Smooth muscle cell (in vitro differentiated cells): ENCODE measurements around the gene CPLX3. TPM values are rescaled to one million over a fixed set of nuclear protein-coding genes. Genes with fewer than 3 reads are reported as not detected.

Experiments
- DNase-seq: peaks from one replicate; lab custom pipeline; 2025; ENCODE audit not compliant: unreplicated experiment; lab: John Stamatoyannopoulos, UW
- H2AFZ ChIP-seq: fragments of 200-600 bp; sonication (generic); 2 replicates; pipeline ENCODE4 v1.6.0; 2016; ENCODE audit warnings: antibody characterized with exemption, low read depth, mild to moderate bottlenecking
- H3F3A ChIP-seq: fragments of 200-600 bp; sonication (generic); 2 replicates; pipeline ENCODE4 v1.6.0; 2017; ENCODE audit warnings: antibody characterized with exemption, low read depth
- H3K27ac ChIP-seq: fragments of 200-600 bp; sonication (generic); 2 replicates; pipeline ENCODE4 v1.5.1; 2016; ENCODE audit warnings: low read depth, mild to moderate bottlenecking
- H3K27me3 ChIP-seq: fragments of 200-600 bp; sonication (generic); 2 replicates; pipeline ENCODE4 v1.6.1; 2016; ENCODE audit warnings: low read depth, mild to moderate bottlenecking
- H3K36me3 ChIP-seq: fragments of 200-600 bp; sonication (generic); 2 replicates; pipeline ENCODE4 v1.5.1; 2016; ENCODE audit warnings: low read depth
- H3K4me1 ChIP-seq: fragments of 200-600 bp; sonication (generic); 2 replicates; pipeline ENCODE4 v1.5.1; 2016; ENCODE audit warnings: low read depth
- H3K4me2 ChIP-seq: fragments of 200-600 bp; sonication (generic); 2 replicates; pipeline ENCODE4 v1.6.0; 2016; ENCODE audit warnings: mild to moderate bottlenecking
- H3K4me3 ChIP-seq: fragments of 200-600 bp; sonication (generic); 2 replicates; pipeline ENCODE4 v1.5.1; 2016; ENCODE audit warnings: mild to moderate bottlenecking
- H3K79me2 ChIP-seq: fragments of 200-600 bp; sonication (generic); 2 replicates; pipeline ENCODE4 v1.6.0; 2016; ENCODE audit warnings: low read depth, mild to moderate bottlenecking
- H3K9ac ChIP-seq: fragments of 200-600 bp; sonication (generic); 2 replicates; pipeline ENCODE4 v1.6.0; 2016; ENCODE audit warnings: low read depth
- H3K9me3 ChIP-seq: fragments of 200-600 bp; sonication (generic); replicated peaks from 2 replicates; pipeline ENCODE4 v1.5.1; 2016; ENCODE audit warnings: low read depth
- H4K20me1 ChIP-seq: fragments of 200-600 bp; sonication (generic); 2 replicates; pipeline ENCODE4 v1.6.0; 2016; ENCODE audit warnings: low read depth
- CTCF ChIP-seq: fragments of 200-600 bp; sonication (generic); IDR thresholded peaks from 2 replicates; pipeline ENCODE4 v1.5.1; 2017; ENCODE audit warnings: borderline replicate concordance, mild to moderate bottlenecking, antibody characterized with exemption; ENCODE audit not compliant: insufficient read depth, poor library complexity, severe bottlenecking
- WGBS: methylation state at CpG from one replicate; pipeline ENCODE4 v1.1.7; 2016; ENCODE audit warnings: low lambda C conversion rate; 5-methylcytosine and 5-hydroxymethylcytosine counted together
- polyA plus RNA-seq: library from polyadenylated mRNA; unstranded; fragments of >200 nt; fragmentation: Nextera tagmentation; extraction: Ambion mirVana; gene quantifications from 2 replicates; pipeline ENCODE4 v1.2.1, GENCODE V29; 2016
- total RNA-seq: library from RNA; depleted of rRNA; stranded (reverse); fragments of >200 nt; gene quantifications from 2 replicates; pipeline ENCODE4 v1.2.3, GENCODE V29; 2014

The CPLX3 gene
- total and polyA plus RNA-seq, 2 experiments from 2014 or later = 0.22 TPM; not detected in 1

DNA sequence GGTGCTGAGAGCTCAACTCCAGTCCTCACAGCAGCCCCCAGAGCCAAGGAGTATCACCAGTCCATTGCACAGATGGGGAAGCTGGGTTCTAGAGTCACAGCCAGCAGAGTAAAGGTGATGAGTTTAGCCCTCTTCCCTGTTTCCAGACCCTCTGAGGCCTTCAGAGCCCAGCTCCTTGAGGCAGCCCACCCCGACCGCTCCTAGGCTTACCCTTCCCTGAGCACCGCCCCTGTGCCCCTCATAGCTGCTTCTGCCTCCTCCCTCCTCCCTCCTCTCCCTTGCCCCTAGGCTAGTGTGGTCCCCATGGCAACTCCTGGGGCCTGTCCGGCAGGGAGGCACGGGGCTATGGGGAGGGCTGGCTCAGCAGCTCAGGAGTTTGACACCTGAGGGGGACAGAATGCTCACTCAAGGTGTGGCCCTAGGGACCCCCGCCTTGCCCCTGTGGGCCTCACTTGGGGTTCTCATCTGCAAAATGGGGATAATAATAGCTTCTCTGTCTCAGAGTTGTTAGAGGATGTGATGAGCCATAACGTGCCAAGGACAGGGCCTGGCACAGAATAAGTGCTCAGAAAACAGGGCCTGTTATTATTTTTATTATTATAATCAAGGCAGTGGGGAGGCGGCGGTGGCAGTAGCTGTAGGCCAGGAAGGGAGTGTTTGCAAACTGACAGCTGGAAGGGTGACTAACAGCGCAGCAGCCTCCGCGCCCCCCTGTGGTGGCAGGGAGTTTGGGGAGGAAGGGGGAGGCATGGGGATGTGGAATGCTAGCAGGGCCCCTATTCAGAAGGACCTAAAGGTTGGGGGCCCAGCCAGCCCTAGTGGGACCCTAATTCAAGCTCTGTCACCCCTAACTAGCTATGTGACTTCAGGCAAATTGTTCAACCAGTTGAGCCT is 33.0 kb upstream of the CPLX3 start:
- Histone ChIP-seq H3K36me3 (no peaks in the 10 kb centered on the region), H2AFZ (no peak overlapping the region), H3K4me2 (no peak overlapping the region), H3K9ac (no peak overlapping the region), H4K20me1 (peaks cover 98% of the 10 kb centered on the region), H3K27ac (no peak overlapping the region), H3K79me2 (peaks cover 66% of the 10 kb centered on the region), H3F3A (peaks cover 12% of the 10 kb centered on the region), H3K4me3 (no peak overlapping the region), H3K9me3 (no peaks in the 10 kb centered on the region), H3K4me1 (peaks cover 8% of the 10 kb centered on the region), H3K27me3 (no peaks in the 10 kb centered on the region)
- no peak for TF ChIP-seq CTCF
- WGBS = 76% methylated on average over 12 of the region's 12 CpGs
- no peak for DNase-seq

DNA sequence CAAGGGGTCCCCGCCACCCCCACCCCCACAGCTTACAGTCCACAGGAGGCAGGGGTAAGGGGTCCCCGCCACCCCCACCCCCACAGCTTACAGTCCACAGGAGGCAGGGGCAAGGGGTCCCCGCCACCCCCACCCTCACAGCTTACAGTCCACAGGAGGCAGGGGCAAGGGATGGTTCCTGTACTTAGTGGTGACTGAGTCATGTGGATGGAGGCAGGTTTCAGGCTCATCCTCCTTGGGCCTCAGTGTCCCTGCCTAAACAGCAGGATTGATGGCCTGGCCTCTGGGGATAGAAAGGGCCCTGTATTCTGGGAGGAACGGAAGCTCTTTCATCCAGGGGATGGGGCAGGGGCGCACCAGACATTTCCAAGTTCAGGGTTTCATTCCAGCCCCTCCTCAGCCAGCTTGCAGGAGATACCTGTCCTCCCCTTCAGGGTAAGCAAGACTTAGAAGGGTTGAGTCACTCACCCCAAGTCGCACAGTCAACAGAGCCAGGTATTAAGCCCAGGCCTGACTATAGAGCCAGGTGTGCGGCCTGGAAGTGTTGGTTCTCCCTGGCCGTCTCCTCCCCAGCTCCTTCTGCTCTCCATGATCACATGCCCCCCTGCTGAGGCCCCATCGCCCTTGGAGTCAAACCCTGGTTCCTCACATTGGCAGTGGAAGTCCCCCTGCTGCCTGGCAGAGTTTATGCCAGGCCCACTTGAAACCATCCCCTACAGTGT is 32.0 kb upstream of the CPLX3 start:
- WGBS = 80% methylated on average over 6 of the region's 9 CpGs
- Histone ChIP-seq H3K79me2 (peaks cover 57% of the 10 kb centered on the region), H3K9me3 (no peaks in the 10 kb centered on the region), H3K27me3 (no peaks in the 10 kb centered on the region), H2AFZ (no peak overlapping the region), H3K9ac (no peak overlapping the region), H3K27ac (no peak overlapping the region), H3K4me2 (no peak overlapping the region), H3F3A (peaks cover 12% of the 10 kb centered on the region), H3K36me3 (no peaks in the 10 kb centered on the region), H3K4me3 (no peak overlapping the region), H3K4me1 (no peaks in the 10 kb centered on the region), H4K20me1 (peaks cover 92% of the 10 kb centered on the region)
- TF ChIP-seq CTCF = no peak
- DNase-seq = no peak

DNA sequence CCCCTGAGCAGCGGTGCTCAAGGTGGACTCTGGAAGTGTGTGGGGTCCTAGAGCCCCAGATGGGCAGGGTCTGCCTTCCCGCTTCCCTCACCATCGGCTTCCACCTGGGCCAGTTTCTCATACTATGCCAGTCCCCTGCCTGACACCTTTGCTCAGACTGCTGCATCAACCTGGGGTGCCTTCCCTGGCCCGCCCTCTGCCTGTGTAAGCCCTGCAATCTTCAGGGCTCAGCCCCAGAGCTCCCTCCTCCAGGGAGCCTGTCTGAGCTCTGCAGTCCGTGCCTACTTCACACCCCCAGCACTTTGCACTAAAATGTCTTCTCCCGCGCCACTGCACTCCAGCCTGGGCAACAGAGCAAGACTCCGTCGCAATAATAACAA is 31.5 kb upstream of the CPLX3 start:
- Histone ChIP-seq H3K9me3 (no peaks in the 10 kb centered on the region), H3K4me2 (no peak overlapping the region), H3K79me2 (peaks cover 51% of the 10 kb centered on the region), H3K4me3 (no peak overlapping the region), H4K20me1 (peaks cover 87% of the 10 kb centered on the region), H3K27ac (no peak overlapping the region), H3K27me3 (no peaks in the 10 kb centered on the region), H3K9ac (no peak overlapping the region), H2AFZ (no peak overlapping the region), H3F3A (peaks cover 11% of the 10 kb centered on the region), H3K36me3 (no peaks in the 10 kb centered on the region), H3K4me1 (no peaks in the 10 kb centered on the region)
- no peak for DNase-seq
- 92% methylated on average over 9 of the region's 9 CpGs for WGBS
- TF ChIP-seq CTCF = no peak
